Fibroblast of skin of back (primary cell): Measurements from ENCODE around the gene TSSK2.

ENCODE experiments used
- DNase-seq: peaks from one replicate; pipeline ENCODE4 v3.0.0-alpha.2; 2013

Gene TSSK2

DNA sequence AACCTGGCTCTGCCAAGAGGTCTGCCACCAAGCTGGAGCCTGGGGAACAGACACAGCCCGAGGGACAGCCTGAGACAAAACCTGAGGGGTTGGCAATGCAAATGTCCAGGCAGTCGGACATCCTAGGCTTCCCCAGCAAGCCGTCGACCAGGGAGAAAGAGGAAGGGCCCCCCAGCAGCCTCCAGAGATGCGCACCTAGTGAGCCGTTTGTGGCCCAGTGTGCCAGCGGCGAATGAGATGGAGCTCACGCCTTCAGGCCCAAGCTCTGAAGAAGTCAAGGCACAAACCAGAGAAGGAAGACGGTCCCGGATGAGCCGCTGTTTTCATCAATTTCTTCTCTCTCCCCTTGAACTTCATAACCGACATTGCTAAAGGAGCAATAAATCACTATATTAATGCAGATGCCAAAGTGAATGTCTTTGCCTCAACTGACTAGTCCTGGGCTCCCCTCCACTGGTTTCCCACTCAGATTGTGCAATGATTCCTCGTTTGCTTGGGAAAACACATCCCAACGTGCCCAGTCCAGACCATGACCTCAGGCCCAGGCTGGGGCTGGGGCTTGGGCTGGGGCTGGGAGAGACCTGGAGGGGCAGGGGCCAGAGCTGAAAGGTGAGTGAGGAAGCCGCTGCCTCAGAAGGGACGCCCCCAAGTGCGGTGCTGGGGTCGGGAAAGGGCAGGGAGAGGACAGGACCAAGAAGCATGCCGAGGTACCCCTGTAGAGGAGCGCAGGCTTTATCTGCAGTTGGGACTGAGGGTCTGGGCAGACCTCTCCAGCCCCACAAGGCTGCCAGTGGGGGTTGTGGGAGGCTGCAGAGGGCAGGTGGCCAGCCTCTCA lies 5.4 kb upstream of the TSSK2 start:
- no peak for DNase-seq

DNA sequence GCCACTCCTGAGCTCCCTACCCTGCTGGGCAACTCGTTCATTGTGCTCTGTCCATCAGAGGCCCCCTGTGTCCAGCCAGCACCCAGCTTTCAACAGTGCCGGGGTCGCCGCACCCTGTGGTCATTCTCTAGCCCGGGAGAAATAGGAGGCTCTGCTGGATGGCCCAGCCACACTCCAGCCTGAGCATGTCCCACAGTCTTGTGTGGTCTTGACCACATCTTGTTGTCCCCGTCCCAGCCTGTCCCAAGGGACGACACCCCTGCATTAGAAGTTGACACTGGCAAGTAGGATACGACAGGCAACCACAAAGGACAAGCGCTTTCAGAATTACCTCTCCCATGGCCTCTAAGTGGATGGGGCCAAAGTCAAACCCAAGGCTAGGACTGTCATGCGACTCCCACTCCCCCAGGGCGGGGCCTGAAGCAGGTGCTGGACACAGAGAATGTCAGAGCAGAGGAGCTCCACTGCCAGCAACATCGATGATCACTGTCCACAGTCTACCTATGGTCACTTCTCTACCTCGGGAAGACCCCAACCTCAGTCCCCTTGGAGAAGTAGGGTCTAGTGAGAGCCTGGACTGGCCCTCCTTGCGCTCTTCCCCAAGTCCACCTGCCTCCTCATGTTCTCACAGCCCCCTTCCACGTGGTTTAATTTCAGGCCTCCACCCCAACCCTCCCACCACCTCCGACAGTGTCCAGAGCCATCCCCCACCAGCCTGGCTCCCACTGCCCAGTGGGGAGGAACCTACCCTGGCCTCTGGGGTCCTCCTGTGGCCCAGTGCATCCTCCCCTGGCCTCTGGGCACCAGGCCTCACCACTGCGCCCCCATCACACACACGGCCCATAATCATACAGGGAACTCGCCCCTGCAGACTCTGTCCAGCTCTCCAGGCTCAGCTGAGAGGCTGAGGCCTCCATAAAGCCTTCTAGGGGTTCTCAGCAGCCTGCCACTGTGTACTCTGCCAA lies 4.5 kb upstream of the TSSK2 start:
- no peak for DNase-seq

DNA sequence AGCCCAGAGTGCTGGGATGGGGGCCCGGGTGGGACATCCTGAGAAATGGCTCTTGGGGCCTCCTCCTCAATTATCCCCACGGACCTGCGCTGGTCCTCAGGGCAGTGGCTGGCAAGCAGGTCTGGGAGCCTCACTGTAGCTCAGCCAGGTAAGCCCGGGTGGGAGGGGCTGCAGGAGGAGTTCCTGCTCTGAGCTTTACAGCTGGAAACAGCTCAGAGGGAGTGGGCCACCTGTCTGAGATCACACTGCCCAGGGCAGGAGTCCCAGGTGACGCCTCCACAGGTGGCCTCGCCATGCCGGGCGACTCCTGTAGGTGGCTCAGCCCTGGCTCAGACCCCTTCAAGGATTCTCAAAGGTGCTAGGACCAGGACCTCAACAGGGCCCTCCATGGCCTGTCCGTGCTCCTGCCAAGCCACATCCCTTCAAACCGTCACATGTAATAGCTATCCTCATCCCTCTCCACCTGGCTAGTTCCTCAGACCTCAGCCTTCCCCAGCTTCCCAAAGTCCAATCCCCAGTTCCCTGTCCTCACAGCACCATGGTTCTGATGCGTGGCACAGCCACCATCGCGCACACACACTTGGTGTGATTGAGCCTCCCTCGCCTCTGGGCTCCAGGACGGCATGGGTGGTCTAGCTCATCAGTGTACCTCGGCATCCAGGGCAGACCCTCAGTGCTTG lies 3.6 kb upstream of the TSSK2 start:
- DNase-seq = no peak

DNA sequence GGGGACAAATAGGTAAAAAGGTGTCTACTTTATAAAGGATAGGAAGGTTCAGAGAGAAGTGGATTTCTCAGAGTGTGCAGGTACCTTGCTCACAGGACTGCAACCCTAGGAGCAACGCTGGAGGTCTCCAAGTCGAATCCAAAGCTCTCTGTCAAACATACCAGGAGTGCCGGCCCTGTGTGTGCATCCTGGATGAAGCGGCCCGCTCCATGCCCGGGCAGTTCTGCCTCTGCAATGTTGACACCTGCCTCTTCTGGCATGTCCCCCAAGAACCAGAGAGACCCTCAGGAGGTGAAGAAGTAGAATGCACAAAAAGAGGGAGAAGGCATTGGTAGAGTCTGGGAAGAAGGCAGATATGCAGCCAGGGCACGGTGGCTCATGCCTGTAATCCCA lies 3.1 kb upstream of the TSSK2 start:
- DNase-seq = no peak

DNA sequence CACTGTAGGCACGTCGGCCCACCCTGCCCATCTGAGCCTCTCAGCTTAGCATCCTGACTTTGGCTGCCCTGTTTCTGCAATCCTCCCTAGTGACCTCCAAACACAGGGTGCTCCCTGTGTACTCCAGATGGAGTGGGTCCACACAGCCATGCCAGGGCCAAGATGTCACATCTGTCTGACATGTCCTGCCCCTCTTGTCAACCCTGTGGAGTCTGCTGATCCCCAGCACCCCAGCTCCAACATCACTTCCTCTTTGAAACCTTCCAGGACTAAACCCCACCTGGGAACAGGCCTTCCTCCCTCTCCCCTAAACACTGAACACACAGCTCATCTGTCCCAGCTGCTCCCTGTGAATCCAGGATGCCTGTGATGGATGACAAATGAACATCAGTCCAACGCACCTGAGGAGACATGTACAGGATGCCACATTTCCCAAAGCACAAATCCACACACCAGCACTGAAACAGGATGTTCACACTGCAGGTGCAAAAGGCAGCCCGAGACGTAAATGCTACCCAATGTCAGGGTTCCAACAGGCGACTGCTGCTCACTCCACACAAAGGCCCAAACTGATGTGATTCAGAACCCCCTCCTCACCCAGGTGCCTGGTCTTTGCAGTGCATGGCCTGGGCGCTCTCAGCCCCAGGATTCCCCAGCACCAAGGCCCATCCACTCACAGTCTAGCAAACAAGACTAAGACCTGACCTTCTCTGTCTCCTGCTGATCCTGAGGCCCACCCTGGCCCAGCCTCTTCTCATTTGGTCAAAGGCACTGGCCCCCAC lies 2.0 kb upstream of the TSSK2 start:
- no peak for DNase-seq

DNA sequence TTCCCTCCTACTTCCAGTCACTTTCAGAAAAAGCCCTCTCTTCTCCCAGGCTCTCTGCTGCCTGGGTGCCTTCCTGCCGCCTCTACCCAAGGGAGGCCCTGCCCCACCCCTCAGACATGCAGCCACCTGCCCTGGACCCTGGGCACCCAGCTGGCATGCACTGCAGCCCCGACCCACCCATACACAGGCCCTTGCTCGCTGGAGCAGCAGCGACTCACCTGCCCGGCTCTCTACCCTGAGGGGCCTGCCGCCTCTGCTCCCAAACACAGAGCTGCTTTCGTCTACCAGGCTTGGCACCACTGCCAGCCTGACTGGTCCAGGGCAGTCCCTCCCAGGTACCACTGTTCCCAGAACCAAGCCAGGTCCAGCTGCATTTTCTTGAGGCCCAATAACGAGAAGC lies 1.2 kb upstream of the TSSK2 start:
- DNase-seq = no peak

DNA sequence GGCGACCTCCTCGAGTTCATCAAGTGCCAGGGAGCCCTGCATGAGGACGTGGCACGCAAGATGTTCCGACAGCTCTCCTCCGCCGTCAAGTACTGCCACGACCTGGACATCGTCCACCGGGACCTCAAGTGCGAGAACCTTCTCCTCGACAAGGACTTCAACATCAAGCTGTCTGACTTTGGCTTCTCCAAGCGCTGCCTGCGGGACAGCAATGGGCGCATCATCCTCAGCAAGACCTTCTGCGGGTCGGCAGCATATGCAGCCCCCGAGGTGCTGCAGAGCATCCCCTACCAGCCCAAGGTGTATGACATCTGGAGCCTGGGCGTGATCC lies 542 bp downstream of the TSSK2 start:
- DNase-seq = no peak

DNA sequence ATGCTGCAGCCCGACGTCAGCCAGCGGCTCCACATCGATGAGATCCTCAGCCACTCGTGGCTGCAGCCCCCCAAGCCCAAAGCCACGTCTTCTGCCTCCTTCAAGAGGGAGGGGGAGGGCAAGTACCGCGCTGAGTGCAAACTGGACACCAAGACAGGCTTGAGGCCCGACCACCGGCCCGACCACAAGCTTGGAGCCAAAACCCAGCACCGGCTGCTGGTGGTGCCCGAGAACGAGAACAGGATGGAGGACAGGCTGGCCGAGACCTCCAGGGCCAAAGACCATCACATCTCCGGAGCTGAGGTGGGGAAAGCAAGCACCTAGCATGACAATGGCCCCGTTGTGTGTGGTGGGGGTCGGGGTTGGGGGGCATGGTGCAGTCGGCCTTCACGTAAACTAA lies 1.0 kb downstream of the TSSK2 start:
- no peak for DNase-seq

DNA sequence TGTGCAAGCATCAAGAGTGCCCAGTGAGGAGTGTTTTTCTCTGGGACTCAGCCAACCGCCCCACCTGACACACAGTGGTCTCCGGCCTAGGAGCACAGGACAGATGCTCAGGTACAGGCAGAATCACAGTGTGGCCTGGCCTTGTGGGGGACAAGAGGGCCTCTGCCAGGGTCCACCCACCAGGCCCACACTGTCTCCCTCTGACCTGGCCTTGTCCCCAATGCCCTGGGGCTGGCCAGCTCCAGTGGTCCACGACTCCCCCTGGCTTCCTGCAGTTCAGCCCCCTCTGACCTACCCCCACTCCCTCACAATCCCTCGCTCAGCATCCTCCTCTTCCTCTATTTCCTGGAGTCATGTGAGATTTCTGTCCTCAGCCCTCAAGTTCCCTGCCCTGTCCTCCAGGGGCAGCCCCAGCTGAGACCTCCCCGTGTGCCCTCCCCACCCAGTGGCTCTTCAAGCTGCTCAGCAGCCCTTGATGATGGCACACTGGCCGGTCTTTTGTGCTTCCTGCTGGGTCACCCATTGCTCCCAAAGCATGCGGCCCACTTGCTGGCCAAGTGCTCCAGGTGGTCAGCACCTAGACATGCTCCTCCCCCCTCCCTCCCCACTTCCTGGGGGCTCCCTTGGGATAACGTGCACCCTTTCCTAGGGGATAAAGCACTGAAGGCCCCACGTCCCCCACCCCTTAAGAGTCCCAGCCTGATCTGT lies 1.7 kb downstream of the TSSK2 start:
- DNase-seq = no peak

DNA sequence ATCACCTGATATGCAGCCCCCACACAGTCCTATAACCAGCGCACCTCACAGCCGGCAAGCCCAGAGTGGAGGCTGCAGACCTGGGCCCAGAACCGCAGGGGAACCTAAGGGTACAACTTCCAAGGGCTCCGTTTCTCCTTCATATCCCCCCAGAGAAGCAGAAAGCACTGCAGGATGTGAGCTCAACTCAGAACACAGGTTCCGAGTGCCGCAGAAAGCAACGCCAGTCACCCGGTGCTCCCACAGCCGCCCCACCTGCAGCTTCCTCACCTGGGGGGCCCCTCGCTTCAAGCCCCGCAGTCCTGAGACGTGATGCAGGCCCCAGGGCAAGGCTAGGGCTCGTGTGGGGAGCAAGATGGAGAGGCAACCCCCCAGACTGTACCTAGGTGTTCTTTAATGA lies 2.5 kb downstream of the TSSK2 start:
- DNase-seq = no peak

DNA sequence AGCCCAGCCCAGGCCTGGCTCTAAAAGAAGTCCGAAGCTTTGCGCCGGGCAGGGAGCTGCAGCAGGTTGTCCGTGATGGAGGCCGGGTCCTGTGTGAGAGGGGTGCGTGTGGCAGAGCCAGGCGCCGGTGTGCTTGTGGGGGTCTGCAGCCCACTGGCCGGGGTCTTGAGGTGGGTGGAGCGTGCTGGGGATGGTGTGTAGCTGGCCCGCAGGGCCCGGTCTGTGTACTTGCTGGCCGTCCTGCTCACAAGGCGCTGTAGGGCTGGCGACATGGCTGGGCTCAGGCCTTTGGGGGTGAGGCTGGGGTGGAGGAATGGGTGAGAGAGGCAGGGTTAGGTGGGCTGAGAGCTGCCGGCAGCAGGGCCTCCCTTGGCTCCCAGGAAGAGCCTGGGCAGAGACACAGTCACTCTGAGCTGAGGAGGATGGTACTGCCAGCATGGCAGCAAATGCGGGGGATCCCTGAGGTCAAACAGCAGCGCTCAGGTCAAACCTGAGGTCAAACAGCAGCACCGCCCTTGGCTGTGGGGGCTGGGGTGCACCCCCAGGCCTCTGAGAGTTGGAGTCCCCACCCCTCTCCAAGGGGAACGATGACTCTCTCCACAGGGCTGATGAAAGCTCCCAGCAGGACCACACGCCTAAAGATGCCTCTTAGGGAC lies 3.2 kb downstream of the TSSK2 start:
- no peak for DNase-seq

DNA sequence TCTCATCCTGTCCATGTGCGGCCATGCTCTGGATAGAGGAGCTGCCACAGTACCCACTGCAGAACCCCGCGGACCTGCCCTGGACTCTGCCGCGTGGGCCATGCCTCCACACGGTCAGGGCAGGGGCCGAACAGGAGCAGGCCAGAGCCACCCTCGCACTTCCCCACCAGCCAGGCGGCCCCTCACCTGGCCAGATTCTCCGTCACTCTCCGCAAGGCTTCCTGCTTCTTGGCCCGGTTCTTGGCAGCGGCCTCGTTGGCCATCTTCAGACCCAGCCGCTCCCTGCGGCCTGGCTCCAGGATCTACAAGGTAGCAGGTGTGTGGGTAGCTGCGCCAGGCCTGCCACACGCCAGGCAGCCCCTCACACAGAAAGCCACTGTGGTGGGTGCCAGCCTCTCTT lies 3.8 kb downstream of the TSSK2 start:
- no peak for DNase-seq

DNA sequence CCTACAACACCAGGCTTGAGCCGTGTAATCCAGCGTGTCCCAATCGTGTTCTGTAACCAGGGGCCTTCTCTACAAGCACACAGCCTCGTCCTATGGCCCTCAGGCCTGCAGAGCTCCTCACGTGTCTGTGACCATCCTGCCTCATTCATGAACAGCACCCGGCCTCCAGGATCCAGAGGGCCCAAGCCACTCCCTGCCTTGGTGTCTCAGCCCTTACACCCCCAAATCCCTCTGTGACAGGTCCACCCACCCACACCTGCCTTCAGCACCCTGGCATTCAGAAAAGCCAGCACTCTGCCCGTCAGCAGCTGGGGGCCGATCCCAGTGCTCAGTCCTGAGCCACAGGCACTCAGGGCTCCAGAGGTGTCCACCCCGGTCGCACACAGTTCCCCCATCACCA lies 5.8 kb downstream of the TSSK2 start:
- DNase-seq = no peak

DNA sequence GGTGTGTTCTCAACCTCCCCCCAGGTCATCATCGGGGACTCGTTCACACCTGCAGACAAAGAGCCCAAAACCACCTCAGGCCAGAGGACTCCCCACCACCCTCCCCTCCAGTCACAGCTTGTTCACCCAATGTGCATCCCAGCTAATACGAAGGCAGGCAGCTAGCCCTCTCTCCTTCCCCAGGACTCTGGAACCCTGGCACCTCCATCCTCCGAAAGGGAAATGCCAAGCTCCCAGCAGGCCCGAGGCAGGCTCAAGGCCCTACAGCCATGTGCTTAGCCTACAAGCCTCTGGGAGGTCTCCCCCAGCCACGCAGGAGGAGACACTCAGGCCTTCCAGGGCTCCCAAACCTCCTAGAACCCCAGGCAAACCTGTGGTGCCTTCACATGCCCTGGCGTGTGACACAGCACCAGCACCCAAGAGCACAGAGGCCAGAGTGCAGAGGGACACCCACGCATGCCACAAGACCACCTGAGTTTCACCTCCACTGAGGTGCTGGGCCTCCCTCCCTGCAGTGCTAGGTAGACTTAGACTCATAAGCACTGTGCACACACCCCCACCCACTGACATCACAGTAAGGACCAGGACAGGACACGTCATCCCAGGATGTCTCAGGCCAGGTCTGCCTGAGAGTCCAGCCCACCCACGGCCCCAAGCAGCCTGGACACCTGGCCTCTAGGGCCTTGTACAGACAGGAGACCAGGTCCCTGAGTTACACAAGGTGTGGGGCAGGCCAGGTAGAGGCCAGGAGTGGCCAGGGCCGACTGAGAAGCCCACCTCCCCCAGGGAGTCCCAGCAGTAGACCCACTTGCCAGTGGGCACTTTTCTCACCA lies 6.5 kb downstream of the TSSK2 start:
- no peak for DNase-seq

DNA sequence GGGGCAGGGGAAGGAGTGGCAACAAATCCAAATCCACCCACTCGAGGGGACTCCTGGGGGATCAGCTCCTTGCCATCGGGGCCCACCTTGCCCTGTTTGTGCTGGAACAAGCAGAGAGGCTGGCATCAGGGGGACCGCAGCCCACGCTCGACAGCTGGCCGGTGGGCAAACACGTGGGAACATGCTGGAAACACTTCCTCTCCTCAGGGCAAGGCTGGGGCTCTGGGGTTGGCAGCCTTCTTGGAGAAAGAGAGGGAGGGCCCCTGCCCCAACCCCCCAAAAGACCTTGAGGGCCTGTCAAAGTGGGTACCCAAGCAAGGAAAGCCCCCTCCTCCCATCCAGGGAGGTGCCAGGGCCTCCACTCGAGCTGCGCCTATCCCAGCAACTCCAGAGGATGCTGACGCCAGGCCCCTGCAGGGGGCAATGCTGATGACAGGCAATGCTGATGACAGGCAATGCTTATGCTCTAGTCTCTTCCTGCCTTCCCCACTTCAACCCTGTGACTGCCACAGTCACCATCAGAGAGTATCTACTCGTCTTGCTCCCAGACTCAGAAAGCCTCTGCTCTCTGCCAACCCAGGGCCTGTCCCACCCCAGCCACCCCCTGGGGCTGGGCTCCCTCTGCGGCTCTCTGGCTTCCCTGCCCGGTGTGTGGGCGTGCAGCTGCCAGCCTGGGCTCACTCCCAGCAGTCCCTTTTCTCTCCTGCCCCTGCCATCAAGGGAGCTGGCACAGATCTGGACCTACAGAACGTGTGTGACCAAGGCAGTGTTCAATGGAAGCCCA lies 7.3 kb downstream of the TSSK2 start:
- DNase-seq = no peak

DNA sequence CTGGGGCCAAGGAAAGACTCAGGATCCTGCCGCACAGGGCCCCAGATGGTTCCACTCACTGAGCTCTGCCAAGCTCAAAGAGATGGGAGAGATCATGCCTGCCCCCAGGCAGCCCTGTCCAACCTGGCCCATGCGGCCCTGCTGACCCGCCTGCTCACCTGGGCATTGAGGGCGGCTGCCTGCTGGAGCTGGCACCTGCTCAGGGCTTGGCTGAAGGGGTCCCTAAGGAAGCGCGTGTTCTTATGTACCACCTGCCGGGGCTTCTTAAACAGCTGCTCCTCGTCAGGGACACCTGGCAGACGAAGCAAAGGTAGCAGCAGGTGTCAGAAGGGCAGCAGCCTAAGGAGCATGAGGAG lies 7.9 kb downstream of the TSSK2 start:
- DNase-seq = no peak

DNA sequence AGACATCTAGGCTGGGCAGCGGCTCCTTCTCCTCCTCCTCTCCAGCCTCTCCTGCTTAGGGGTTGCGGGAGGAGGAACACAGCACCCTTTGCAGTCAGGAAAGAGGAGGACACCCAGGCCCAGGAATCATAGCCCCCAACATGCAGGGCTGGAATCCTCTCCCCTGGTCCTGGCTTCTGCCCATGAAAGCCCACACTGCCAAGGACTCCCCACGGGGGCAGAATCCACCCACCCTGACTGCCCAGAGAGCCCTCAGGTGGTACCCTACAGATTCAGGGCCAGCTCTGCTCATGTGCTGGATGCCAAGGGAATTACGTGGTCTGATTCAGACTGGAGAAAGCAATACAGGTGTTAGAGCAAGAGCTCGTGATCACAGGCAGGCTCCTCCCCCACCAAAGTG lies 8.9 kb downstream of the TSSK2 start:
- no peak for DNase-seq

DNA sequence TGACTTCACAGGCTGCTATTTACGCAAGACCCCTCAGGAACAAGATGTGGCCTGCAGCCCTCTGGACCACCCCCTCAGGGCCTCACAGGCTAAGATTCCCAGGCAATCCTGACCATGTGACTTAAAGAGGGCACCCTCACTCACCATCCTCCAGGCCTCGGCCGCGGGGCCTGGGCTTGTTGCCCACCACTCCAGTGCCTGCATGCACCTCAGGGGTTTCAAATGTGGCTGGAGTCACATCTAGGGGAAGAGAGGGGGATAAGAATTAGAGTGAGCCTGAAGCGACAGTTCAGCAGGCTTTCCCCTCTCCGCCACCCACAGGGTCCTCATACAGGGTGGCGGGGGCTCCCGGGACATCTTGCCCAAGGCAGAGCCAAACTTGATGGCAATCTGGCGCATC lies 11.3 kb downstream of the TSSK2 start:
- DNase-seq = no peak

DNA sequence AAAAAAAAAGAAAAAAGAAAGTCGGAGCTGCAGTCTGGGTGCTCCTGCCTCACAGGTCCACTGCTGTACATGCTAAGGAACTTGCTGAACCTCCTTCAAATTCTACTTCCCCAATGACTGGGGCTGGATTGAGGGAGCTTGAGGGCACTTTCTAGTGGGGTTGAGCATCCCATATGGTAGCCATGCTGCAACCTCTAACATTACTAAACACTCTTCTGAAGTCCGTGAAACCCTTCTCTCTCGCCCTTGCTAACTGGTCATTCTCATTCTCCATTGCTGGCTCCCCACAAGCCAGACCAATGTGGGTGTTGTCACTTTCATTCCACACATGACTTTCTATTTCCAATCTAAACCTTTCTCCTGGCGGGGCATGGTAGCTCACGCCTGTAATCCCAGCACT lies 12.1 kb downstream of the TSSK2 start:
- DNase-seq = no peak

DNA sequence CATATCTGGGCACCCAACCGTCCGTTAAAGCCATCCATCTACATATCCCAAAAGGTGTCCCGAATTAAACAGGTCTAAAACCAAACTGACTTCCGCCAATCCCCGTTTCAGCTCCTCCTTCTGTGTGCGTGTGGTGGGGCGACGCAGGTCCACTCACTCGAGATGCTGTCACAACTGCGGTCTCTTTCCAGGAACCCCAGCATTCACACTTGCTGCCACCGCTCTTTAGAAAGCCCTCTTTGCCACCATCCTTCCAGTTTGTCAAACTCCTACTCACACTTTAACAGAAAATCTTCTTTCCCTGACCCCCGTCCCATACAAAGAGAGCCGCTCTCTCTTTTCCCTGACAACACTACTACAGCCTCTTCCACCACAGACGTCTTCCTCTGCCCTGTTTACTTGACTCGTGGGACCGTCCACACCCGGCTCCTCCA lies 12.9 kb downstream of the TSSK2 start:
- peak; percentile 23 for DNase-seq
